Ishikawa (cell line): ENCODE results near the gene CPVL.

Experiments
- CEBPB ChIP-seq: IDR thresholded peaks from 2 replicates; pipeline ENCODE4 v1.6.1; 2012
- CREB1 ChIP-seq: IDR thresholded peaks from 2 replicates; pipeline ENCODE4 v1.6.1; 2012; ENCODE audit warnings: low read depth
- EGR1 ChIP-seq: IDR thresholded peaks from 2 replicates; pipeline ENCODE4 v1.6.1; 2012
- EP300 ChIP-seq: IDR thresholded peaks from 2 replicates; pipeline ENCODE4 v1.6.1; 2012; ENCODE audit warnings: borderline replicate concordance
- FOXM1 ChIP-seq: IDR thresholded peaks from 2 replicates; pipeline ENCODE4 v1.6.1; 2012; ENCODE audit warnings: low read depth, borderline replicate concordance
- NFIC ChIP-seq: IDR thresholded peaks from 2 replicates; pipeline ENCODE4 v1.6.1; 2012
- RAD21 ChIP-seq: IDR thresholded peaks from 2 replicates; pipeline ENCODE4 v1.6.1; 2012; ENCODE audit warnings: low read depth
- TAF1 ChIP-seq: IDR thresholded peaks from 2 replicates; pipeline ENCODE4 v1.6.1; 2012; ENCODE audit warnings: low read depth, mild to moderate bottlenecking
- TCF12 ChIP-seq: IDR thresholded peaks from 2 replicates; pipeline ENCODE4 v1.6.1; 2012; ENCODE audit warnings: low read depth
- TEAD4 ChIP-seq: IDR thresholded peaks from 2 replicates; pipeline ENCODE4 v1.6.1; 2012
- YY1 ChIP-seq: IDR thresholded peaks from 2 replicates; pipeline ENCODE4 v1.6.1; 2012; ENCODE audit warnings: low read depth
- ZBTB7A ChIP-seq: IDR thresholded peaks from 2 replicates; pipeline ENCODE4 v1.6.1; 2012; ENCODE audit warnings: low read depth
- TF ChIP-seq, protein P1 (sequence below): IDR thresholded peaks from 2 replicates; pipeline ENCODE4 v1.6.1; 2012; ENCODE audit warnings: low read depth, mild to moderate bottlenecking
- TF ChIP-seq, protein P2 (sequence below): IDR thresholded peaks from 2 replicates; pipeline ENCODE4 v1.6.1; 2012
- TF ChIP-seq, protein P3 (sequence below): IDR thresholded peaks from 2 replicates; pipeline ENCODE4 v1.6.1; 2012

Gene CPVL

DNA sequence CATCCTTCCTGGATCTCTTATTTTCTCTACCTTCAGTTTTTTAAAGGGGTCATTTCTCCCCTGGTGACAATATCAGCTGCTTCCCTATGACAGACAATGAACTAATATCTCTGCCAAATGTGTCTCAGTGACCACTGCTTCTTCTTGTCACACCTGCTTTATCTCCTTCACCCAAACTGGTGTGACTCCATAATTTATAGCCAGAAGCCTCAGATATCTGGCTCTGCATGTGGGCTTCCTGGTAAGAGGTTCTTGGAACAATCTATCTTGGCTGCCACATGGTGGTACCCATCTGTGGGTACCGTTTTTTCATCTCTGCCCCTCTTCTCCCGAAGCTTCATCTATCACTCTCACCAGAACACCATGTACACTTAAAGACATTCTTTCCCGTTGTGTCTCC is 37.0 kb downstream of the CPVL start:
- TF ChIP-seq YY1 (0 out of 2 replicates have a peak, but pooled peaks have one; percentile 7), TAF1 (no peak), RAD21 (no peak)

DNA sequence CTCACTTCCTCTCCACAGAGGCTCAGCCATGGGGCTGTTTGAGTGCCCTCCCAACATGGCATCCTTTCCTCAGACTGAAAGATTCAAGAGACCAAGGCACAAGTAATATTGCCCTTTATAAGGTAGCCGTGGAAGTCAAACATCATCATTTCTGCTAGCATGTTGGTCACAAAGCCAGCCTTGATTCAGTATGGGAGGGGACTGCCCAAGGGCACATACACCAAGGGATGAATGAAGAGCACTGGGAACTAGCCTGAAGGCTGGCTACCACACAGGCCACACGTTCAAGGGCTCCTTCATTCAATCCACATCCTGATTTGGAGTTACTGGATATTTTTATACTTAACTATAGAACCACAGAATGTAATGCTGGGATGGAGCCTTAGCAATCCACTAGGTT is 39.3 kb downstream of the CPVL start:
- TF ChIP-seq, protein P1, sequence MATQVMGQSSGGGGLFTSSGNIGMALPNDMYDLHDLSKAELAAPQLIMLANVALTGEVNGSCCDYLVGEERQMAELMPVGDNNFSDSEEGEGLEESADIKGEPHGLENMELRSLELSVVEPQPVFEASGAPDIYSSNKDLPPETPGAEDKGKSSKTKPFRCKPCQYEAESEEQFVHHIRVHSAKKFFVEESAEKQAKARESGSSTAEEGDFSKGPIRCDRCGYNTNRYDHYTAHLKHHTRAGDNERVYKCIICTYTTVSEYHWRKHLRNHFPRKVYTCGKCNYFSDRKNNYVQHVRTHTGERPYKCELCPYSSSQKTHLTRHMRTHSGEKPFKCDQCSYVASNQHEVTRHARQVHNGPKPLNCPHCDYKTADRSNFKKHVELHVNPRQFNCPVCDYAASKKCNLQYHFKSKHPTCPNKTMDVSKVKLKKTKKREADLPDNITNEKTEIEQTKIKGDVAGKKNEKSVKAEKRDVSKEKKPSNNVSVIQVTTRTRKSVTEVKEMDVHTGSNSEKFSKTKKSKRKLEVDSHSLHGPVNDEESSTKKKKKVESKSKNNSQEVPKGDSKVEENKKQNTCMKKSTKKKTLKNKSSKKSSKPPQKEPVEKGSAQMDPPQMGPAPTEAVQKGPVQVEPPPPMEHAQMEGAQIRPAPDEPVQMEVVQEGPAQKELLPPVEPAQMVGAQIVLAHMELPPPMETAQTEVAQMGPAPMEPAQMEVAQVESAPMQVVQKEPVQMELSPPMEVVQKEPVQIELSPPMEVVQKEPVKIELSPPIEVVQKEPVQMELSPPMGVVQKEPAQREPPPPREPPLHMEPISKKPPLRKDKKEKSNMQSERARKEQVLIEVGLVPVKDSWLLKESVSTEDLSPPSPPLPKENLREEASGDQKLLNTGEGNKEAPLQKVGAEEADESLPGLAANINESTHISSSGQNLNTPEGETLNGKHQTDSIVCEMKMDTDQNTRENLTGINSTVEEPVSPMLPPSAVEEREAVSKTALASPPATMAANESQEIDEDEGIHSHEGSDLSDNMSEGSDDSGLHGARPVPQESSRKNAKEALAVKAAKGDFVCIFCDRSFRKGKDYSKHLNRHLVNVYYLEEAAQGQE, result no peak
- TF ChIP-seq YY1, result no peak
- TF ChIP-seq, protein P2, sequence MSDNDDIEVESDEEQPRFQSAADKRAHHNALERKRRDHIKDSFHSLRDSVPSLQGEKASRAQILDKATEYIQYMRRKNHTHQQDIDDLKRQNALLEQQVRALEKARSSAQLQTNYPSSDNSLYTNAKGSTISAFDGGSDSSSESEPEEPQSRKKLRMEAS, result no peak
- TF ChIP-seq TCF12, result no peak
- TF ChIP-seq TEAD4, result no peak
- no peak for TF ChIP-seq CREB1
- TF ChIP-seq RAD21, result no peak
- TF ChIP-seq NFIC, result no peak
- TF ChIP-seq FOXM1, result no peak
- TF ChIP-seq EP300, result no peak
- TF ChIP-seq TAF1, result no peak
- TF ChIP-seq, protein P3, sequence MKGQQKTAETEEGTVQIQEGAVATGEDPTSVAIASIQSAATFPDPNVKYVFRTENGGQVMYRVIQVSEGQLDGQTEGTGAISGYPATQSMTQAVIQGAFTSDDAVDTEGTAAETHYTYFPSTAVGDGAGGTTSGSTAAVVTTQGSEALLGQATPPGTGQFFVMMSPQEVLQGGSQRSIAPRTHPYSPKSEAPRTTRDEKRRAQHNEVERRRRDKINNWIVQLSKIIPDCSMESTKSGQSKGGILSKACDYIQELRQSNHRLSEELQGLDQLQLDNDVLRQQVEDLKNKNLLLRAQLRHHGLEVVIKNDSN, result no peak
- TF ChIP-seq EGR1, result no peak
- TF ChIP-seq ZBTB7A, result no peak
- no peak for TF ChIP-seq CEBPB

DNA sequence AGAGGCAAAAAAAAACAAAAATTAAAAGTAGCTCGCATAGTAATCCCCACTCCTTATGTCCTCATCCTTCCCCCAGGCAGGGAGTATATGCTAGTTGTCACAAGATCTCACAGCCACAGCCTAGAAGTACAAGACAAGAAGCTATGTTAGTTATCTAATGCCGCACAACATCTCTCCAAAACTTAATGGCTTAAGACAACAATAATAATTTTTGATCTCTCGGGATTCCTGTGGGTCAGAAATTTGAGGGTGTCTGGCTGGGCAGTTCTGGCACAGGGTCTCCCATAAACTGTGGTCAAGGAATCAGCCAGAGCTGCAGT is 39.7 kb downstream of the CPVL start:
- TF ChIP-seq TAF1, result no peak
- TF ChIP-seq TEAD4, result no peak
- TF ChIP-seq CREB1, result no peak
- TF ChIP-seq, protein P1, result no peak
- no peak for TF ChIP-seq ZBTB7A
- no peak for TF ChIP-seq CEBPB
- TF ChIP-seq, protein P3, result no peak
- TF ChIP-seq EGR1, result no peak

DNA sequence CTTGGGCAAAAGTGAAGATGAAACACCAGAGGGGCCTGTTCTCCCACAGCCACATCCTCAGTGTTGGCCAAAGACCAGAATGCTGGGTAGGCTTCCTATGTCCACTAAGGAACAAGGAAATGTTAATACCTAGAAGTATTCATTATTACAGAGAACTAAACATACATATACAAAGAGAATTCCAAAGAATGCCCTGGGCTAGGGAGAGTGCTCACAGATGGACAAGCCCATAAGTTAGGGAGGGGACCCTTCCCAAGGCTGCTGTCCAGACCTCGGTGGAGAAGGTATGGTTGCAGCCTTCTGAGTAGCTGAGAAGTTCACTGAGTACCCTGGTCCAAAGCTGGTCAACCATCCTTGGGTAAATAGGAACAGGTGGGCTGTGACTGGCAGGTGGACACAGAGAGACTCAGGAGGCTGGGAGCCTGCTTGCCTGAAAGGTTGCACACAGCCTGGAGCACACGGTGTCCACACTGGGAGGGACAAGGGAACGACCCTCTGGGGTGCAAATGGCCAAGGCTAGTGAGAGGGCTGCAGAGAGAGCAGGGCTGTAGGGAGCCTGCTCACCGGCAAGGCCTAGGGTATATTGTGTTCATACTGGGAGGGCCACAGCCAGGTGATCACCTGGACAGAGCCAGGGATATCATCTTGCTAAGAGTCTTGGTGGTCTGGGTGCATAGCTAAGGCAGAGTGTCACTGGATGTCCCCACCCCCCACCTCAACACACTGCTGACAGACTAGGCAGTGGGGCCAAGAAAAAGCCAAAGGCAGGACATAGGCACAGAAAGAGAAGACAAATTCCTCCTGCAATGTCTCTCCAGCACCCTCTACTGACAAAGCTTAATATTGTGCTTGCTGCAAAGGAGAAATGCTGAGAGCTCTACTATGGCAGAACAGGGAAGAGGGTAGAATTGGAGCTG is 40.3 kb downstream of the CPVL start:
- TF ChIP-seq RAD21 (peak; percentile 97), TAF1 (no peak)

DNA sequence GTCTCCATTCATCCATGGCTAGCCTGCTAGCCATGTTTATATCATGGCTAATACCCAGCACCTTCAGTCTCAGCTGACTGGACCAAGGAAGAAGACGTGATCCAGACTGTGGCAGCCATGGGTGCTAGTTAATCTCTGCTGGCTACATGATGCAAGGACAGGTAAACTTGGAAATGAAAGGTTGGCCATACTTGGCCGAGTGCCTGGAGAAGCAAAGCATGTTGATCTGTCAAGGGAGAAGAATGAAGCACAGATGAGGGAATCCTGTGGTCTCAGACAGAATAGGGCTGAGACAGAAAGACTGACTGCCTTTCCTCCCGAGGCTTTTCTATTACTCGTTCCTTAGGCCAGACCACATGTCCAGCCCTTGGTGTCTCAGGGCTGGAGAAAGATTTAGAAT is 41.1 kb downstream of the CPVL start:
- no peak for TF ChIP-seq CREB1
- no peak for TF ChIP-seq FOXM1
- no peak for TF ChIP-seq ZBTB7A
- TF ChIP-seq, protein P1, result no peak
- no peak for TF ChIP-seq EP300
- TF ChIP-seq EGR1, result no peak
- TF ChIP-seq RAD21, result no peak
- TF ChIP-seq, protein P2, result no peak
- no peak for TF ChIP-seq CEBPB
- no peak for TF ChIP-seq TCF12
- TF ChIP-seq, protein P3, result no peak
- no peak for TF ChIP-seq TEAD4
- no peak for TF ChIP-seq NFIC
- no peak for TF ChIP-seq TAF1
- no peak for TF ChIP-seq YY1
